HFFc6 (cell line): ENCODE measurements around the gene CEACAM20. TPM values are rescaled to one million over a fixed set of nuclear protein-coding genes. Genes with fewer than 3 reads are reported as not detected.

ENCODE experiments used
- total RNA-seq, 6 experiments: library from RNA; stranded (reverse); fragmentation: NEBNext Ultra II Directional; extraction: Animal tissue kit (Norgen Biotek cat#: 25700); gene quantifications; 2 replicates in 1 of 6; 3 replicates in 5 of 6; pipeline ENCODE4 v1.2.3, GENCODE V29; 2021

The CEACAM20 gene
- total RNA-seq, 6 experiments from 2014 or later = not detected

Other genes starting within 250 kb of the CEACAM20 start
- gene ZNF235, start 224.7 kb downstream of the CEACAM20 start, total RNA-seq = 1 to 10 TPM; 1.6 to 2.1 (median 1.9) TPM
- 1 to 10 TPM; 2.4 to 4.5 (median 3.1) TPM for gene ZNF112, start 173.0 kb downstream of the CEACAM20 start, total RNA-seq
- 1 to 10 TPM; 1.2 to 2.4 (median 1.5) TPM for gene ZNF285, start 128.1 kb downstream of the CEACAM20 start, total RNA-seq
- 1 to 10 TPM; 6.4 to 9.4 (median 7.8) TPM for gene ZNF229, start 81.2 kb downstream of the CEACAM20 start, total RNA-seq
- 1 to 10 TPM; 4.2 to 6.5 (median 5.8) TPM for gene ZNF180, start 29.2 kb downstream of the CEACAM20 start, total RNA-seq
- gene IGSF23, start 83.9 kb upstream of the CEACAM20 start, total RNA-seq = not detected
- 10 to 100 TPM; 45.9 to 76.2 (median 54.3) TPM for gene PVR, start 114.2 kb upstream of the CEACAM20 start, total RNA-seq
- 1 to 10 TPM; 1.8 to 2.5 (median 2.1) TPM for gene CEACAM19, start 141.8 kb upstream of the CEACAM20 start, total RNA-seq
- not detected for gene CEACAM16, start 169.5 kb upstream of the CEACAM20 start, total RNA-seq
- gene BCL3, start 219.0 kb upstream of the CEACAM20 start, total RNA-seq = 10 to 100 TPM; 12.9 to 20.1 (median 16.7) TPM
- gene CBLC, start 248.2 kb upstream of the CEACAM20 start, total RNA-seq = not detected